DMS79 (cell line): Measurements from ENCODE around the gene HMG20B.

Source experiments
- DNase-seq: peaks from one replicate; lab custom pipeline; 2025; lab: John Stamatoyannopoulos, UW

Gene HMG20B

DNA sequence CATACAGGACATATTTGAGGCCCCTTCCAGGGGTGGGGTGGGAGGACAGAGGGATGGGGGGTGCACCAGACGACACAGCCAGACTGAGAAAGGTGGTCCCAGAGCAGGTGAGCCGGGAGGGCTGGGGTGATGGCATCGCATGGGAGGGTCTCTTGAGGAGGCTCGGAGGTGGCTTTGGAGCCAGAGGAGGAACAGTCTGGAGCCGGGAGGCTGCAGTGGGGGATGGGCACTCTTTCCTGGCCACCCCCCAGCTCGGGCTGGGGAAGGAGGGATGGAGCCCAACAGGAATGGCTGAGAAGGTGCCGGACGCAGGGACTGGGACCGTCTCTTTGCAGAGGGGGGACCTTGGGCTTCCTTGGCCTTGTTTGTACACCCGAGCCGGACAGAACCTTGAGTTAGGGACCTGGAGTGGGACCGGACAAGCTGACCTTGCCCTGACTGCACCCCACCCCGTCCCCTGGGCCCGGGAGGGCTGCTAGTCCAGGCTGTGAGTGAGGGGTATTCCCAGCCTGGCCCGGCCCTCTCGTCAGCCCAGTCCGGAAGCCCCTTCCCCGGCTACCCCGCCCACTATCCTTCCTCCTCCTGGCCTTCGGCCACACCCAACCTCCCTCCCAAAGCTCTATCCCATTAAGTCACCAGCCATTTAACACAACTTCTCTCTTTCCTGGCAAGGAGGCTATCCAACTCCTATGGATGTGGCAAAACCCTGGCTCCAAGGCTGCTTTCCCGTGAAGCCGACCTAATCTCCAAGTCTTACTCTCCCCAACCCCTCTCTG lies 34.7 kb downstream of the HMG20B start:
- DNase-seq: no peak

DNA sequence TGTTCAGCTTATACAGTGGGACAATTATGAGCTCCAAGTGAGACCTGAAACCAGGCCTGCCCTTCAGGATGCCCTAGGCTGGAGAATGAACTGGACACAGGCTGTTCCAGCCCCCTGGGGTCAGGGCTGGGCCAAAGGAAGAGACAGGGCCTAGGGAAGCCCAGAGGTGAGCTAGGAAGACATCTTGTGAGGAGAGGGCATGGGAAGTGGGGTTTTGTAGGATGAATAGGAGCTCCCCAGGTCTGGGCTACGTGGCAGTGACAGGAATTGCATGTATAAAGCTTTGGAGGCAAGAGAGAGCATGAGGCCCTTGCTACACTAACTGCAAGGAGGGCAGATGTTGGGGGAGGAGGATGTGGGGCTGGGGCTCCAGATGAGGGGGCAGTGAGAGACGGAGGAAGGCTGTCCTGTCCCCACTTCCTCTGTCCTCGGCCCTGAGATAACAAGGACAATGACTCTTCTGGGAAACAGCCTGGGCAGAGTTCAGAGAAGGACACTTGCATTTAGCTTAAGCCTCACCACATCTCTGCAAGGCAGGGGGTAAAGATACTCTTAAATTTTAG lies 35.4 kb downstream of the HMG20B start:
- no peak for DNase-seq

DNA sequence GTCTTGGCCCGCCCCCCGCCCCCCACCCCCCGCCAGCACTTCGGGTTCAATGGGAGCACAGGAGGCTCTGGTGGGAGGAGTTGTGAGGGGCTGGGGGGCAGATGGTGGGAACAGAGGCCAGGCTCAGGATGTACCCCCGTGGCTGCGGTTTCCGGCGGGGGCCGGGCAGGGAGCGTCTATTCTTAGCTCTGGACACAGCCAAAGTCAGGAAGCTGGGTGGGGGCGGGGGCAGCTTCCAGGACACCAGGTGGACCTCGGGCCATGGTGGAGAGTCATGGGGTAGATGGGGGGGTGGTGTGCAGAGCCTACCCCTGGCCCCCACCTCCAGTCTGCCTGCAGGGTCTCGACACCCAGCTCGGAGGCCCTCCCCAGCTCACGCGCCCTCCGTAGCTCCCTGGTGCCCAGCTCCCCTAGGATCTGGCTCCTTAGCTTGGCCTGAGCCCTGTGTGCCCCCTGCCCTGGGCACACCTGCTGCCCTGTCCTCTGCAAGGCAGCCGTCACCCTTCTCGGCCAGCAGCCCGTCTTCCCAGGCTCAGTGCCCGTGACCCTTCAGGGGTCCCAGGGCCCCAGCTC lies 36.1 kb downstream of the HMG20B start:
- no peak for DNase-seq

DNA sequence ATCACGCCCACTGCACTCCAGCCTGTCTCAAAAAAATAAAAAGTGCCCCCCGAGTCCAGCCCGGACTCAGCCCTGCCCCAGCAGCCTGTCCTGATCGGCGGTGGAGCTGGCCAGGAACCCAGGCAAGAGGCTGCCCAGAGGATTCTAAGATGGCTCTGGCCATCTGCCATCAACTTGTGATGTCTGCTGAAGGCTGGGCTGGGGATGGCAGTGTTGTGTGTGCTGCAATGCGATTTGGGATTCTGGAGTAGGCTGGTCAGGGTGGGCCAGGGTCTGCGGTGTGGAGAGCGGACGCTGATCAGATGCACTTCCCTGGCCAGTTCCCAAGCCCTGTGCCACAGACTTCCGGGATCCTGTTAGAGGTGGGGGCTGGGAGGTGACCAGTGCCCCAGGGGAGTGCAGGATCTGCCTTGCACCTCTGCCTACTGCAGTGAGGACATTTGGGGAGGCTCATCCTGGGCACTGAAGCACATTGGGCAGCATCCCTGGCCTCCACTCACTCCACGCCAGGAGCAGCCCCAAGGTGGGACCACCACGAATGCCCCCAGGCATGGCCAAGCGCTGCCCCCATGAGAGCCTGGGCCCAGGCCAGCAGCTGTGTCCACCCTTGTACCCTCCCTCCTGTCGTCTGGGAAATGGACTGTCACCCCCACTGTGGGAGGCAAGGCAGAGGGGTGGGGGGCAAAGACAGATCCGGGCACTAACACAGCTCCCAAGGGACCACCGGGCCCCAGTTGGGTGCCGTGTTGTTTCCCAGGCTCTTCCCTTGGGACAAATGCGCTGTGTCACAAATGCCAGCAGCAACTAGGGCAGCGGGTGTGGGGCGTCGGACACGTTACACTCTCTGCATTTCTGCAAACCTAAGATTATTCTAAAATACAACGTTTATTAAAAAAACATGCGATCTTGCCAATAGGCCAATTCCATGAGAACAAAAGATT lies 37.3 kb downstream of the HMG20B start:
- no peak for DNase-seq

DNA sequence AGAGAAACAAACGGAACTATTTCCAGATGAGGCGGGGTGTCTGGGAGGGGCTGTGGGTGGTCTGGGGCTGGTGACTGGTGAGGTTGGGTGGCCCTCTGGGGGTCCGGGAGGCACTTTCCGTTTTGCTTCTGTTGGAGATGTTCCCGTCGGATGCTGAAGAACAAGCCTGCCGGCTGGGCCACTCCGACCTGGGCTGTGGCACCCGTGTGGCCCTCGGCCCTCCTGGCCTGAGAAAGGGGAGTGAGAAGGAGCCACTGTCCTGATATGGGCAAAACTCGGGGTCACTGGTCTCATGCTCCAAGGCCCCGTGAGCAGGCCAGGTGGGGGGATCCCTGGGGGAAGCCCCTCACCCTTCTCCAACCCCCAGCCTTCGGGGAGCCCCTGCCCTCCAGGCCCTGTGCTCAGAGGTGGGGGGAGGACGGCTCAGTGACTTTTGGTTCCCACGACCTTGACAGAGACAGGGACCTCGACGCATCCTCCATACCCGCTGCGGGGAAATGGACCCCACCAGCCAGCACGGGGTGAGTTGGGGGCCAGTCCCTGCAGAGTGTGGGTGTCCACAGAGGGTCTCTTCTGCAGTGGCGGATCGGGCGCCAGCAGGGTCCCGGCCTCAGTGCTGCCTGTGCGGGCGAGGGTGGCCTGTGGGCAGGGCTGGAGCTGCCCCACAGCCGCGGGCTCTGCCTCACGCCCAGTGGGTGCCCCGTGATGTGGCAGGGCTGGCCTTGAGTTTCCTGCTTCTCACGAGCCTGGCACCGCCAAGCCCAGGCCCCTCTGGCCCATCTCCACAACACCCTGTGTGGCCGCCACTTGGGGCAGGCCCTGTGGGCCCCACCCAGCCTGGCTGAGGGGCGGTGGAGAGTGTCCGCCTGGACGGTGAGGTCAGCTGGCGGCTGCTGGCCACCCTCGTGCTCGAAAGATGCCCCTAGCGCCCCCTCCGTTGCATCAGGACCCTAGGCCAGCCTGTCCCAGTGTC lies 38.3 kb downstream of the HMG20B start:
- no peak for DNase-seq

DNA sequence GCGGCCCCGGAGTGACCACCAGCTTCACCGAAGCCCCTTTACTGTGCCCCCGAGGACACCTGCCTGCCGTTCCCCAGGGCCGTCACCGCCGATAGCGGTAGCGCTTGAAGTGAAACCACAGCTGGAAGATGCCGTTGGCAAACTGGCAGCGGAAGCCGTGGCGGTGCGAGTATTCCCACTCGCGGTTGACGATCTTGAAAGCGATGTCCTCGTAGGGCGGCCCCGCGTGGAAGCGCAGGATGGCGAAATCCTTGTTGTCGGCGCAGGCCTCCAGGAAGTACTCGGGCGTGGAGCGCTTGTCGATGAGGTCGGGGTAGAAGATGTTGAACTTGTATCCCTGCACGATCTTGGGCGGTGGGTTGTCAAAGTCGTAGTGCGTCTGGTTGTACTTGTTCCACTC lies 39.1 kb downstream of the HMG20B start:
- DNase-seq: no peak

DNA sequence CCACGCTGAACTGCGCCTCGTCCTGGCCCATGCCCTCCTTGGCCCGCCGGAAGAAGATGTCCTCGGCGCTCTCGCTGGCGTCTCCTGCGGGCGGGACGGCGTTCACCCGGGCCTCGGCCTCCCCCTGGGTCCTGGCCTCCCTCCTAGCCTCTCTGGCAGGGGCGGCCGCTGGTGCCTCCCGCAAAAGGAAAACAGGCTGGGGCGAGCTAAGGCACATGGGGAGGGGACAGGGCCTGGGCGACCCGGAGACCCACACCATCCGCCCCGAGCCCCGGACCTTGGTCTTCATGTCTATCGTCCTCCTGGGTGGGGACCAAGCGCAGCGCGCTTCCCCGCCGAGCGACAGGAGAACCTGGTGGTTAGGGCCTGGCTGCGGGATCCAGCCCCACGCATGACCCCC lies 39.6 kb downstream of the HMG20B start:
- no peak for DNase-seq

DNA sequence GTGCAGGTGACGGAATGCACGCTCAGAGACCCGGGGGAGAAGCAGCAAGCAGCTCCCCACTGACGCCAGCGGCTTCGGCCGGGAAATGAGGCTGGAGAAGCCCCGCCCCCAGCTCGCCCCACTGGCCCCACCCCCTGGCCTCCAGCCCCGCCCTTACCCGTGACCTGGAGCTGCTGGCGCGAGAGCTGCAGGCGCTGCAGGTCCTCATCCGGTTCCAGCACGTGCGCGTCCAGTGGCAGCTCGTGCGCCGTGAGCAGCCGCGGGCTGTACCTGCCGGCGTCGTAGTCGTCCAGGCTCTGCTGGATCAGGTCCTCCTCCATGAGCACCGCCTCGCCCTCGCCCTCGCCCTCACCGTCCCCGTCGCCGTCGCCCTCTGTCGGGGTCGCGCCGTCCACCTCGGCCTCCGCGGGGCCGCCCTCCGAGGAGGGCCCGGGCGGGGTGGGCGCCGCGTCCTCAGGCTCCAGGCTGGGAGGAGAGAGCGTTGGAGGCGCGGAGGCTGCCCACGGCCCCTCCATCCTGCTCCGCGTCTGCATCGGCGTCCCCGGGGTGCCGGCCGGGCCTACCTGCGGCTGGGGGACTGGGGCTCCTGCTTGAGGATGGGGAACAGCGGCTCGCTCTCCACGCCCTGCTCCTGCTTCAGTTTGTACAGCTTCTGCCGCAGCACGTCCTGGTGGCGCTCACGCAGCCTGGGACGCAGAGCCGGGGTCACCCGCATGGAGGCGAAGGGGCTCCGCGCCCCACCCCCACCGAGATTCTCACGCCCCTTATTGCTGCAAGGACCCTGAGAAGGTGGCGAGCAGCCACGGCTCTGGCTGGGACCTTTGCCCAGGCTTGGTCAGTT lies 40.4 kb downstream of the HMG20B start:
- DNase-seq: no peak

DNA sequence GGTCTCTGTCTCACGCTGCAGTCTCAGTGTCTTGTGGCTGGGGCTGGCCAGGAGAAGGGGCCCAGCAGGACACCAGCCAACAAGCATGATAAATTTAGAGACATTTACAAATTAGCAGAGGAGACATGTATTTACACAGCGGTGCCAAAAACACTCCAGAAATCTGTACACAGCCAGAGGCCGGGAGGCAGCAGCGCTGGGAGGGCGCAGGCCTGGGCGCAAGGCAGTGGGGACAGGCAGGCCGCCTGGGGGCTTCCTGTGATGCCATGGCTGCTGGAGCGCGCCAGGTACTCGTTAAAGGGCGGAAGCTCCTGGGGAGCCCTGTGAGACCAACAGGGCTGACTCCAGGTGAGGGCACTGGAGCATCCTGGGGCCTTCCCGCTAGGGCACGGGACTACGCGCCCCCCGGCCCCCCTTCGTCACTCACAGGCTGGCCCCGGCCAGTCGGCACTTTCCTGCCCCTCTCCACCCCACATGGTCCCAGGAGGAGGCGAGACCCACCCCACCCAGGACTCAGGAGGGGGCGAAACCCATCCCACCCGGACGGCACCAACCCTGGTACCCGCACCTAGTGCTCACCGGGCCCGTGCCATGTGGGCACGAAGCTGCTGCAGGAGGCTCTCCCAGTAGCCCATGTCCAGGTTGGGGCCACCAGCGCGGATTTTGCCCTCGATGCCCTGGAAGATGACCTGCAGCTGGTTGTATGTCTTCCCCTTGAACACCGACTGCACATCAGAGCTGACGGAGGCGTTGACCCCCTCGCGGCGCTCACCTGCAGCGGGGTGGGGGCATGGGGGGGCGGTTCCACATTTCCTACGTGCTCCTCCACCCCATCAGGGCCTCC lies 41.3 kb downstream of the HMG20B start:
- no peak for DNase-seq

DNA sequence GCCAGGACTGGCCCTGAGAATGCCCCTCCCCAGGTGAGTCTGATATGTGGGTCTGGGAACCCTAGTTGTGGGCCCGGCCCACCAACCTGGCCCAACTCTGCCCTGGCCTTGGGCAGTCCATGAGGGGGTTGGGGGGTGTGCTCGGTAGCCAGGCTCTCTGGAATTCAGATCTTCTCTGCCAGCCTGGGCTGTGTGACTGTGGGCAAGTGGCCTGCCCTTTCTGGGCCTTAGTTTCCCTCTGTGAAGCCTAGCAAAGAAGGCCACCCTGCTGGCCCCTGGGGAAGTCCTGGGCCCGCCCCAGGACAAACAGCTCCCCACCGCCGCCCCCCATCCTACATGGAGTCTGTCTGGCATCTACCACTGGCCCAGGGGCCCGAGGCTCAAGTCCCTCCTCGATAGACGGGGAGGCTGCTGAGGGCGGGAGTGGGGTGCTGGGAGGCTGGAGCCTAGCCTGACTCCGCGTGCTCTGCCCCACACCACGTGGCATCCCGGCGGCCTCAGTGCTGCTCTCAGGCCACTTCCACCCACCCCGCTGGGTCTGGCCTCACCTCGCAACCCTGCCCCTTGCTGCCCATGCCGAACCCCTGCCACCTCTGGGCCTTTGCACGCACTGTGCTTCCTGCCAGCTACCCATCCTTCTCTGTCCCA lies 42.2 kb downstream of the HMG20B start:
- DNase-seq: no peak

DNA sequence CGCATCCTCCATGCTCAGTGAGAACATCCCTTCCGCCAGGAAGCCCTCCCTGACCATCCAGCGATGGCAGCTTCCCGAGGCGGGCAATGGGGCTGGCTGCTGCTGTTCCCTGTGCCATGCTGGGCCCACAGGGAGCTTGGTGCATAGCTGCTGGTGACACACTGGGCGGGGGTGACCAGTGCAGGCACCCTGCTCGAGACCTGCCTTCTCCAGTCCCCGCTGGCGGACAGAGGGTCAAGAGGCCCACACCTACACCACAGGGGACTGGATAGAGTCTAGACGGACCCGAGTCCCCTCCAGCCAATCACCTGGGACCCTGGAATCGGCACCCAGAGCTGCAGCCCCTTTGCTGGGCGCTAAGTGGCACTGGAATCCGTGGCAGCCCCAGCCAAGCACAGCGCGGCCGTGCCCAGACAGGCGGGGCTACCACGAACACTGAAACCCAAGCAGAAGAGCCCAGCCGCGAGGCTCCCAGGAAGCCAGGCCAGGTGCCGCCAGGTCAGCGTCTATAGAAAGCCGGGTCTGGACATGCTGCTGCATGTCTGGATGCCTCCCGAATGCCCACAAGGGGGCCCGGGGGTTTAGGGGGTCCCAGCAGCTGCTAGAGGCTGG lies 42.9 kb downstream of the HMG20B start:
- DNase-seq: no peak

DNA sequence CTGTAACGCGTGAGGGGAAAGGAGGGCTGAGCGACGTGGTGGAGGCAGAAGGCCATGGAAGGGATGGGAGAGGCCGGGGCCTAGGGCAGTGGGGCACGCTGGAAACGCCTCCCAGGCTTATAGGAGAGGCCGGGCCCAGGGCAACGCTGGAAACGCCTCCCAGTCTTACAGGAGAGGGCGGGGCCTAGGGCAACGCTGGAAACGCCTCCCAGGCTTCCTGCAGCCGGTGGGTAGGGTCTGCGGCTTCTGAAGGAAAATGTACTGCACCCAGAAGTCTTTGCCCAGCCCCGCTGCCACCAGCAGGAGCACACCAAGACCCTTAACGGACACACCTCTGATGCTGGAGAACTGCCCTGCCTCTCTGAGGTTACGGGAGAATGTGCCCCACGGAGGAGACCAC lies 44.7 kb downstream of the HMG20B start:
- no peak for DNase-seq

DNA sequence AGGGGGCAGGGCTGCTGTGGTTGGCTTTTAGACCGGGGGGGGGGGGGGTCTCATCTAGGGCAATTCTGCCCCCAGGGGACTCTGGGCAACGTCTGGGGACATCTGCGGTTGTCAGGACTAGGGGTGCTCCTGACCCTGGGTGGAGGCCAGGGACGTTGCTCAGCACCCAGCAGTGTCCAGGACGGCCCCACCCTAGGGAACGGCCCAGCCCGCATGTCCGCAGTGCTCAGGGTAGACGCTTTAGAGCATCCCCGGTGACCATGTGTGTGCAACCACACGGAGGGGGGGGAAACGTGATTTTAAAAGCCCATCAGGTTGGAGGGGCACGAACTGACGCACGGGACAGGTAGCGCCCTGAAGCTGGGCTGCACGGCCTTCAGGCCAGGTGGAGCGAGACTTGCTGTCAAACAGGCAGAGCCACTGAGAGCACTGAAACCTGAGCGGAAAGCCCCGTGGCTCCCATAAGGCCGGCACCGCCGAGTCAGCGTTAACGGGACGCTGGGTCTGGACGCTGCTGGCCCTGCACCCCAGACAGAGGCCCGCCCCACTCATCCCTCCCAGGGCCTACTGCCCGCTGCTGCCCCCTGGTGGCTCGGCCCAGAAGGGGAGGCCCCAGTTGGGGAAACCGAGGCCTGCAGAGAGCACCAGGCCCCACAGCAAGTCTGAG lies 45.5 kb downstream of the HMG20B start:
- DNase-seq: no peak

DNA sequence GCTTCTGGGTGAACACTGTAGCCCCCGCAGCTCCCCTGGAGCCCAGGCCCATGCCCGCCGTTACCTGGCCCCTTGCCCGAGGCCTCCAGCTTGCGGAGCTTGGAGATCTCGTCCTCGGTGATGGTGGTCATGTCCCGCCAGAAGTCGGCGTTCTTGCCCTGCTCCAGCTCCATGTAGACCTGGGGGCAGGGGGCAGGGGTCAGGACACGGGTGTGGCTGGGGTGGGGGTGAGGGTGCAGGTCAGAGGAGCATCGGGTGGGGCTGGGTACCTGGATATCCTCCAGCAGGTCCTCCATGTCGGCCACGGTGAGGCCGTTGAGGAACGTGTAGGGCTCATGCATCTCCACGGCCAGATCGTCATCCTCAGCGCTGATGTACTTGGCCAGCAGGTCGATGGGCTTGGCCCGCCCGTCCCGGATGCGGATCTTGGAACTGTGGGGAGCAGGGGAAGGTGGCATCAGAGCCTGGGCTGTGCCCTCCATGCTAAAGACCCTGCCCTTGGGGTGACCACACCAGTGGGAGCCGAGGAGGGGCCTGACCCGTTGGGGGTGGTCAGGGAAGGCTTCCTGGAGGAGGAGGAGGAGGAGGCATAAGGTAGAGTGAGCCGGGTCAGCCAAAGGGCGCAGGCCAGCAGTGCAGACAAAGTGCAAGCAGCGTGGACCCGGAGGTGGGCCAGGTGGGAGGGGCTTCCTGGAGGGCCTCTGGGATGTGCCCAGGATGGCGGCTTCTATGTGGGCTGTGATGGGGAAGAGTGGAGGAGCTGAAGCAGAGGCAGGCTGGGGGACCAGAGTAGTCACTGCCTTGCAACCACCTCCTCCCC lies 46.3 kb downstream of the HMG20B start:
- DNase-seq: no peak

DNA sequence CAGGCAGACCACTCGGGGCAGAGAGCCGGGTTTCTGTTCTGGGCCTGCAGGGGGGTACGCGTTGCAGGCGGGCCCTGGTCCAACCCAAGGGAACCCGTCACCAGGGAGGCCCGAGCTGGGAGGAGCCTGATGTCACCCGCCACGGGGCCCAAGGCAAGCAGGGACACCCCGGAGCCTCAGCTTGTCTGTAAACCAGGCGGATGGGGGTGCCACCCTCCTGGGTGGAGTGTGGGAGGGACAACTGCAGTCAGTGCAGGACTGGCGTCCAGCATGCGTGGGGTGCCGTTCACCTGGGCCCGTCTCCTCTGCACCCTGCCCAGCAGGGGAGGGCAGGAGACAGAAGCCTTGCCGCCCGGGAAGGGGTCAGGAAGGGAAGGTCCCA lies 46.9 kb downstream of the HMG20B start:
- no peak for DNase-seq

DNA sequence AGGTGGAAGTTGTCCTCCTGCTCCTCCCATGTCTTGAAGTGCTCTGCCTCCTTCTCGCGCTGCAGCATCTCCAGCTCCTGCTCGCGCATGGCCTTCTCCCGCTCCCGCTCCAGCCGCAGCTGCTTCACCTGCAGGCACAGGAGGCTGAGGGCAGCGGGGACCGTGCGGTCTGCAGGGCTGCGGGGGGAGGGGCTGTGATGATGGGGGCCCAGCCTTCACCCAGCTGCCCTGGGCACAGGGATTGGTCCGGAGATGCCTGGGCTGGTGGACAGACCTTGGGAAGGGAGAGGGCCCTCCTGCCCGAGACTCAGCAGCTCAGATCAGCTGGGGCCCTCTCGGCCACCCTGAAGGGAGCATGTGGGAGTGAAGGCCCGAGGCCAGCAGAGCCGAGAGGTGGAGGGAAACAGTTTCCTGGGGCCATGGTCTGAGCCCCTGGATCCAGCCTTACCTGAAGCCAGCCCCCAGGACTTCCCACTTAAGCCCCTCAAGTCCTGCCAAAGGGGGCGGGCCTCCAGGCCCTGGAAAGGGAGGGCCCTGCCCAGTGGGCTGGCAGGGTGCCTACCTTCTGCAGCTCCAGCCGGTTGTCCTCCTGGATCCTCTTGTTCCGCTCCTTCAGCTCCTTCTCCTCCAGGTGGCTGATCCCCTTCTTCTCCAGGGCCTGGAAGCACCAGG lies 47.5 kb downstream of the HMG20B start:
- DNase-seq: no peak
